Measurements from ENCODE around the gene DOC2B. TPM values are rescaled to one million over a fixed set of nuclear protein-coding genes. Genes with fewer than 3 reads are reported as not detected.
"Not testable (repeated sequence)": the region's sequence is repeated elsewhere in the genome, so short reads cannot be mapped to it uniquely, and the experiment has no call there.

Gene DOC2B
- total RNA-seq, 2 experiments from 2014 or later: 0.08 to 0.34 TPM

DNA sequence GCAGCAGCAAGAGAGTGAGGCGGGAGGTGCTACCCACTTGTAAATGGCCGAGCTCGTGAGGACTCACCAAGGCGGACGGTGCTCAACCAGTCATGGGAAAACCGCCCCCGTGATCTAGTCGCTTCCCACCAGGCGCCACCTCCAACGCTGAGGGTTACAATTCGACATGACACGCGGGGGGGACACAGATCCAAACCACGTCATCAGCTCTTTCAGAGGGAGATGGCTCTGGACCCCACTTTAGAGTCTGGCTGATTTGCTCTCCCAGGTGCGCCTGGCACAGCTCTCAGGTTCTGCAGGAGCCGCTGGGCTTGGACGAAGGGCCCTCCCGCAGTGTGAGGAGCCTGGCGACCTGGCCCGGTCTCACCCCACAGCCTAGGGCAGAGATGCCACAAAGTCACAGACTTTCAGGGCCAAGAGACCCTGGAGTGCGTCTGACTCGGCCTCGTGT lies 21.1 kb upstream of the DOC2B start:
- H3K27me3 Mint-ChIP-seq: peaks cover 23% of the 10 kb centered on the region
- Histone ChIP-seq H3K27me3 (ENCODE audit: control insufficient read depth in 1 of 2, insufficient read depth in 2 of 2, low read length in 2 of 2) (peaks cover 3 to 4% of the 10 kb centered on the region in 2 experiments), H3K36me3 (ENCODE audit: insufficient read depth, low read length) (no peaks in the 10 kb centered on the region), H3K27ac (ENCODE audit: low read depth in 1 of 2, low read length in 2 of 2) (no peak overlapping the region), H3K9me3 (ENCODE audit: control insufficient read depth in 1 of 2, insufficient read depth in 1 of 2, low read length in 2 of 2) (peaks cover 0 to 20% of the 10 kb centered on the region in 2 experiments), H3K4me1 (ENCODE audit: insufficient read depth, low read length) (no peaks in the 10 kb centered on the region), H3K4me3 (ENCODE audit: low read length) (no peak overlapping the region)
- no peaks in the 10 kb centered on the region for H3K9me3 Mint-ChIP-seq
- TF ChIP-seq, protein P1, sequence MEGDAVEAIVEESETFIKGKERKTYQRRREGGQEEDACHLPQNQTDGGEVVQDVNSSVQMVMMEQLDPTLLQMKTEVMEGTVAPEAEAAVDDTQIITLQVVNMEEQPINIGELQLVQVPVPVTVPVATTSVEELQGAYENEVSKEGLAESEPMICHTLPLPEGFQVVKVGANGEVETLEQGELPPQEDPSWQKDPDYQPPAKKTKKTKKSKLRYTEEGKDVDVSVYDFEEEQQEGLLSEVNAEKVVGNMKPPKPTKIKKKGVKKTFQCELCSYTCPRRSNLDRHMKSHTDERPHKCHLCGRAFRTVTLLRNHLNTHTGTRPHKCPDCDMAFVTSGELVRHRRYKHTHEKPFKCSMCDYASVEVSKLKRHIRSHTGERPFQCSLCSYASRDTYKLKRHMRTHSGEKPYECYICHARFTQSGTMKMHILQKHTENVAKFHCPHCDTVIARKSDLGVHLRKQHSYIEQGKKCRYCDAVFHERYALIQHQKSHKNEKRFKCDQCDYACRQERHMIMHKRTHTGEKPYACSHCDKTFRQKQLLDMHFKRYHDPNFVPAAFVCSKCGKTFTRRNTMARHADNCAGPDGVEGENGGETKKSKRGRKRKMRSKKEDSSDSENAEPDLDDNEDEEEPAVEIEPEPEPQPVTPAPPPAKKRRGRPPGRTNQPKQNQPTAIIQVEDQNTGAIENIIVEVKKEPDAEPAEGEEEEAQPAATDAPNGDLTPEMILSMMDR (IDR thresholded peaks at IDR 0.05): no peak
- intact Hi-C loops (cut with DNase I, micrococcal nuclease): no loop called here
- DNase-seq (no peak), ATAC-seq (ENCODE audit: poor library complexity) (no peak)
- no peak overlapping the region for H3K4me3 Mint-ChIP-seq
- ChIA-PET POLR2A (no interaction called here), CTCF (no interaction called here)
- no peak overlapping the region for H3K27ac Mint-ChIP-seq
- no peaks in the 10 kb centered on the region for H3K4me1 Mint-ChIP-seq (ENCODE audit: low read depth)
- no peaks in the 10 kb centered on the region for H3K36me3 Mint-ChIP-seq (ENCODE audit: low read depth)

DNA sequence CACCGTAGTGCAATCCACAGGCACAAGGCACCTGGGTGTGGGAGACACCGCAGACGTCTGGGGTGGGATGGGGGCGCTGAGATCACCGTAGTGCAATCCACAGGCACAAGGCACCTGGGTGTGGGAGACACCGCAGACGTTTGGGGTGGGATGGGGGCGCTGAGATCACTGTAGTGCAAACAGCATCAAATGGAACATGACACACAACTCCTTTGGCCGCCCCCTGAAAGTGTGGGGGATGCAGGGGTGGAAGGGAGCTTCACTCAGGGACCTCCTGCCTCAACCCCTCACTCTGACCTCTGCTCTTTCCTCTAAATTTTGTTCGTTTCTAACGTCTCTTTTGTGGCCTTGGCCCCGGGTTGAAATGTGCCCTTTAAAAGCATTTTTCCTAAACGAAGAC lies 20.3 kb upstream of the DOC2B start:
- DNase-seq: not testable (repeated sequence)

DNA sequence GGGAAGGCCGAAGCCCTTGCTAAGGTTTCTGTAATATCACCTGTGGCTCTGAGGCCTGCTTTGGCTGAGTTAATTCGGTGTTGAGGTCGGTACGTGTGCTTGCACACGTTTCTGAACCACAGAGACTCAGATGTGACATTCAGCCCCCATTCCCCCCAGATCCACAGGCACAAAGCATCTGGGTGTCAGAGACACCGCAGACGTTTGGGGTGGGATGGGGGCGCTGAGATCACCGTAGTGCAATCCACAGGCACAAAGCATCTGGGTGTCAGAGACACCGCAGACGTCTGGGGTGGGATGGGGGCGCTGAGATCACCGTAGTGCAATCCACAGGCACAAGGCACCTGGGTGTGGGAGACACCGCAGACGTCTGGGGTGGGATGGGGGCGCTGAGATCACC lies 19.8 kb upstream of the DOC2B start:
- H3K4me1 Mint-ChIP-seq (ENCODE audit: low read depth); H3K36me3 ChIP-seq (ENCODE audit: insufficient read depth, low read length); H3K9me3 Mint-ChIP-seq; intact Hi-C loops (cut with DNase I, micrococcal nuclease); POLR2A ChIA-PET; H3K4me1 ChIP-seq (ENCODE audit: insufficient read depth, low read length); H3K4me3 Mint-ChIP-seq; H3K4me3 ChIP-seq (ENCODE audit: low read length); H3K27ac Mint-ChIP-seq; ATAC-seq (ENCODE audit: poor library complexity); CTCF ChIA-PET; H3K27ac ChIP-seq (ENCODE audit: low read depth in 1 of 2, low read length in 2 of 2); DNase-seq; H3K36me3 Mint-ChIP-seq (ENCODE audit: low read depth); H3K27me3 ChIP-seq (ENCODE audit: control insufficient read depth in 1 of 2, insufficient read depth in 2 of 2, low read length in 2 of 2): not testable (repeated sequence)
- H3K9me3 ChIP-seq (ENCODE audit: control insufficient read depth in 1 of 2, insufficient read depth in 1 of 2, low read length in 2 of 2): peaks cover 0 to 11% of the 10 kb centered on the region in 2 experiments
- peaks cover 32% of the 10 kb centered on the region for H3K27me3 Mint-ChIP-seq

More for the DNA sequence above, 20.3 kb upstream of the DOC2B start:
- H3K27me3 Mint-ChIP-seq: peaks cover 27% of the 10 kb centered on the region
- H3K27ac Mint-ChIP-seq; H3K4me1 ChIP-seq (ENCODE audit: insufficient read depth, low read length); intact Hi-C loops (cut with DNase I, micrococcal nuclease); H3K4me3 Mint-ChIP-seq; ATAC-seq (ENCODE audit: poor library complexity); H3K27me3 ChIP-seq (ENCODE audit: control insufficient read depth in 1 of 2, insufficient read depth in 2 of 2, low read length in 2 of 2); H3K36me3 ChIP-seq (ENCODE audit: insufficient read depth, low read length); H3K4me3 ChIP-seq (ENCODE audit: low read length); H3K4me1 Mint-ChIP-seq (ENCODE audit: low read depth); H3K27ac ChIP-seq (ENCODE audit: low read depth in 1 of 2, low read length in 2 of 2); CTCF ChIA-PET; H3K9me3 Mint-ChIP-seq; H3K36me3 Mint-ChIP-seq (ENCODE audit: low read depth); POLR2A ChIA-PET: not testable (repeated sequence)
- H3K9me3 ChIP-seq (ENCODE audit: control insufficient read depth in 1 of 2, insufficient read depth in 1 of 2, low read length in 2 of 2): peaks cover 0 to 13% of the 10 kb centered on the region in 2 experiments

DNA sequence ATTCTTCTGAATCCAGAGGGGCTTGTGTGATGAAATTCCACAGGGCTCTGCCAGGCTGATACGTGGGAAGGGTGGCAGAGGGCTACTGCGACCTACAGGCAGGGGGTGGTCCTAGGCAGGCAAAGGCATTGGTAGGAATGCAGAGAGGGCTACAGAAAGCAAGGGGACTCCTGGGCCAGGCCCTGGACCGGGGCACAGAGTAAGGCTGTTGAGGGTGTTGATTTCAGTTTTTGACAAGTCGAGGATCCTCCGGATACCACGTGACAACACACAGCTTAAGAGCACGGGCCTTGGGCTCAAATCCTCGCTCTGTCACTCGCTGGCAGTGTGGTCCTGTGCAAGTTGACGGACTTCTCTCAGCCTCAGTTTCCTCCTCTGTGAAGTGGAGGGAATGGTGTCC lies 19.1 kb upstream of the DOC2B start:
- H3K27me3 ChIP-seq (ENCODE audit: control insufficient read depth in 1 of 2, insufficient read depth in 2 of 2, low read length in 2 of 2): peaks cover 5 to 9% of the 10 kb centered on the region in 2 experiments
- DNase-seq: no peak
- ChIA-PET POLR2A (no interaction called here), CTCF (no interaction called here)
- Mint-ChIP-seq H3K27ac (no peak overlapping the region), H3K36me3 (ENCODE audit: low read depth) (no peaks in the 10 kb centered on the region), H3K27me3 (peaks cover 32% of the 10 kb centered on the region), H3K4me1 (ENCODE audit: low read depth) (no peaks in the 10 kb centered on the region), H3K9me3 (no peaks in the 10 kb centered on the region), H3K4me3 (no peak overlapping the region)
- no peaks in the 10 kb centered on the region for H3K36me3 ChIP-seq (ENCODE audit: insufficient read depth, low read length)
- TF ChIP-seq, protein P1 (IDR thresholded peaks at IDR 0.05): no peak
- no peaks in the 10 kb centered on the region for H3K4me1 ChIP-seq (ENCODE audit: insufficient read depth, low read length)
- intact Hi-C loops (cut with DNase I, micrococcal nuclease): no loop called here
- no peak overlapping the region for H3K27ac ChIP-seq (ENCODE audit: low read depth in 1 of 2, low read length in 2 of 2)
- no peak for ATAC-seq (ENCODE audit: poor library complexity)
- H3K9me3 ChIP-seq (ENCODE audit: control insufficient read depth in 1 of 2, insufficient read depth in 1 of 2, low read length in 2 of 2): peaks cover 0 to 7% of the 10 kb centered on the region in 2 experiments
- H3K4me3 ChIP-seq (ENCODE audit: low read length): no peak overlapping the region
